Sciatic nerve (tissue), 2 donors: Measurements from ENCODE around the gene RREB1. TPM values are rescaled to one million over a fixed set of nuclear protein-coding genes. Genes with fewer than 3 reads are reported as not detected.
A peak's percentile ranks its signal among the peaks of the same experiment; 100 is the strongest.

ENCODE experiments used
- ATAC-seq: fragments of 200-7000 bp; cut with Tn5 transposase; one replicate; pipeline ENCODE4 v1.9.1; 2020; ENCODE audit warnings: mild to moderate bottlenecking, moderate library complexity
- DNase-seq: peaks from one replicate; pipeline ENCODE4 v3.0.0-alpha.2; 2020; ENCODE audit warnings: low spot score
- intact Hi-C: fragments of 100-400 bp; cut with DNase I; formaldehyde crosslinking; loops from one replicate; pipeline ENCODE4 v1.14.2; 2022
- total RNA-seq: library from RNA; stranded (reverse); fragmentation: NEBNext Ultra II Directional; extraction: Animal tissue kit (Norgen Biotek cat#: 25700); gene quantifications from one replicate; pipeline ENCODE4 v1.2.1, GENCODE V29; 2021
- donor health status: DM: no; HTN: no; CAD: no.
- donor health status: DM: no; HTN: no; CAD: no.

The RREB1 gene
- total RNA-seq, 1 donor from 2014 or later: 50.6 TPM

- ATAC-seq: no peak
- intact Hi-C loops: no loop called here
- DNase-seq: no peak
Measured at GRCh38 chr6:7198833-7199800, 91.4 kb downstream of the RREB1 start.

- intact Hi-C loops: no loop called here
- ATAC-seq: no peak
- DNase-seq: no peak
Measured at GRCh38 chr6:7200598-7201443, 93.1 kb downstream of the RREB1 start.

GRCh38 chr6:7201444-7201731 is 93.6 kb downstream of the RREB1 start:
- intact Hi-C loops: no loop called here
- no peak for DNase-seq
- ATAC-seq: no peak

GRCh38 chr6:7201732-7202541 is 94.2 kb downstream of the RREB1 start:
- intact Hi-C loops: no loop called here
- DNase-seq (no peak), ATAC-seq (peak; percentile 80)

GRCh38 chr6:7202950-7203349 is 95.2 kb downstream of the RREB1 start:
- intact Hi-C loops: no loop called here
- no peak for ATAC-seq
- DNase-seq: no peak

GRCh38 chr6:7203939-7204338 is 96.2 kb downstream of the RREB1 start:
- ATAC-seq: no peak
- intact Hi-C loops: no loop called here
- no peak for DNase-seq

- DNase-seq: no peak
- intact Hi-C loops: no loop called here
- no peak for ATAC-seq
Measured at GRCh38 chr6:7204726-7205125, 97.0 kb downstream of the RREB1 start.

- no peak for DNase-seq
- peak; percentile 20 for ATAC-seq
- intact Hi-C loops: no loop called here
Measured at GRCh38 chr6:7207720-7208119, 100.0 kb downstream of the RREB1 start.

GRCh38 chr6:7213416-7213815 is 105.7 kb downstream of the RREB1 start:
- intact Hi-C loops: no loop called here

GRCh38 chr6:7214468-7214867 is 106.7 kb downstream of the RREB1 start:
- no peak for ATAC-seq
- no peak for DNase-seq
- intact Hi-C loops: no loop called here

More at GRCh38 chr6:7213416-7213815, 105.7 kb downstream of the RREB1 start:
- DNase-seq: no peak
- no peak for ATAC-seq

- intact Hi-C loops: no loop called here
- ATAC-seq: no peak
- DNase-seq: no peak
Measured at GRCh38 chr6:7215131-7215530, 107.4 kb downstream of the RREB1 start.

GRCh38 chr6:7215798-7216231 is 108.1 kb downstream of the RREB1 start:
- DNase-seq: no peak
- no peak for ATAC-seq
- intact Hi-C loops: no loop called here

- intact Hi-C loops: no loop called here
- ATAC-seq (no peak), DNase-seq (no peak)
Measured at GRCh38 chr6:7216941-7217621, 109.3 kb downstream of the RREB1 start.

GRCh38 chr6:7218406-7218988 is 110.7 kb downstream of the RREB1 start:
- no peak for ATAC-seq
- DNase-seq: no peak
- intact Hi-C loops: no loop called here

GRCh38 chr6:7219310-7219709 is 111.5 kb downstream of the RREB1 start:
- DNase-seq (no peak), ATAC-seq (peak; percentile 78)
- intact Hi-C loops: no loop called here

- no peak for ATAC-seq
- no peak for DNase-seq
- intact Hi-C loops: no loop called here
Measured at GRCh38 chr6:7222197-7222596, 114.4 kb downstream of the RREB1 start.

GRCh38 chr6:7224731-7225130 is 117.0 kb downstream of the RREB1 start:
- ATAC-seq (no peak), DNase-seq (no peak)
- intact Hi-C loops: no loop called here

- DNase-seq (no peak), ATAC-seq (no peak)
- intact Hi-C loops: no loop called here
Measured at GRCh38 chr6:7228662-7229375, 121.1 kb downstream of the RREB1 start.
